Gastrocnemius medialis (tissue), 4 donors: ENCODE results near the gene RHNO1.

ENCODE experiments used
- POLR2A ChIP-seq, 2 donors: fragments of 450-650 bp; IDR thresholded peaks; one replicate each; pipeline ENCODE4 v1.6.1; 2017; ENCODE audit warnings: antibody characterized with exemption in 2 of 2, mild to moderate bottlenecking in 2 of 2, moderate library complexity in 2 of 2
- TF ChIP-seq, protein P1 (sequence below), 5 experiments: fragments of 450-650 bp in 3 of 5; fragments of 200-600 bp in 2 of 5; sonication (generic) in 2 of 5; IDR thresholded peaks in 4 of 5; conservative IDR thresholded peaks in 1 of 5; 1 replicate in 4 of 5; 2 replicates in 1 of 5; pipeline ENCODE4 v1.5.1; 2016 to 2019; ENCODE audit warnings: antibody characterized with exemption in 5 of 5, mild to moderate bottlenecking in 3 of 5, moderate library complexity in 3 of 5

DNA sequence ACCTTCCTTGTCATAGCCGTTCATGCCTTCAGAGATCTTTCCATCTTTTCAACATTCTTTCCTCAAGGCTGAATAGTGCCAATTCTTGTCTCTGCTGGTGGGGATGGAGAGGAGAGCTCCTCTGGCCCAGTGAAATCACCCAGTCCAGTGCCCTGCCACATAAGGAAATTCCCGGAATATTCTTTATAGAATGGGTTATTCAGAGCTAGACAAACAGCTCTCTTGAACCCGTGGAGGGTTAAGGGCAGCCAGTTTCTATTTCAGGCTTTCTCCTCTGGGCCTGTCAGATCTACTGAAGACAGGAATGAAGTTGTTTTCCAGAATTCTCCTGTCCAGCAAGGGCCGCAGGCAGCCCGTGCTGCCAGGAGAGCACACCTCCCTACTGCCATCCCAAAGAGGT is 34.1 kb upstream of the RHNO1 start:
- TF ChIP-seq, protein P1, sequence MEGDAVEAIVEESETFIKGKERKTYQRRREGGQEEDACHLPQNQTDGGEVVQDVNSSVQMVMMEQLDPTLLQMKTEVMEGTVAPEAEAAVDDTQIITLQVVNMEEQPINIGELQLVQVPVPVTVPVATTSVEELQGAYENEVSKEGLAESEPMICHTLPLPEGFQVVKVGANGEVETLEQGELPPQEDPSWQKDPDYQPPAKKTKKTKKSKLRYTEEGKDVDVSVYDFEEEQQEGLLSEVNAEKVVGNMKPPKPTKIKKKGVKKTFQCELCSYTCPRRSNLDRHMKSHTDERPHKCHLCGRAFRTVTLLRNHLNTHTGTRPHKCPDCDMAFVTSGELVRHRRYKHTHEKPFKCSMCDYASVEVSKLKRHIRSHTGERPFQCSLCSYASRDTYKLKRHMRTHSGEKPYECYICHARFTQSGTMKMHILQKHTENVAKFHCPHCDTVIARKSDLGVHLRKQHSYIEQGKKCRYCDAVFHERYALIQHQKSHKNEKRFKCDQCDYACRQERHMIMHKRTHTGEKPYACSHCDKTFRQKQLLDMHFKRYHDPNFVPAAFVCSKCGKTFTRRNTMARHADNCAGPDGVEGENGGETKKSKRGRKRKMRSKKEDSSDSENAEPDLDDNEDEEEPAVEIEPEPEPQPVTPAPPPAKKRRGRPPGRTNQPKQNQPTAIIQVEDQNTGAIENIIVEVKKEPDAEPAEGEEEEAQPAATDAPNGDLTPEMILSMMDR (IDR thresholded peaks at IDR 0.05 in 4 of 5, conservative IDR thresholded peaks at IDR 0.05 in 1 of 5), result no peak
- TF ChIP-seq POLR2A (IDR thresholded peaks at IDR 0.05), result no peak
